HG03139 (cell line): Measurements from ENCODE around the gene PYCARD.

Source experiments
- ATAC-seq: cut with Tn5 transposase; IDR thresholded peaks from one replicate; pipeline ENCODE4 v1.9.1; 2021; ENCODE audit not compliant: unreplicated experiment

The PYCARD gene

GRCh38 chr16:31167315-31167714 lies 35.2 kb downstream of the PYCARD start:
- ATAC-seq, result no peak

GRCh38 chr16:31157136-31157535 lies 45.4 kb downstream of the PYCARD start:
- no peak for ATAC-seq
